ENCODE results near the gene RET. TPM values are rescaled to one million over a fixed set of nuclear protein-coding genes. Genes with fewer than 3 reads are reported as not detected.

The RET gene
- total RNA-seq, 6 experiments from 2014 or later: 0.53 to 10.2 (median 1.4) TPM

DNA sequence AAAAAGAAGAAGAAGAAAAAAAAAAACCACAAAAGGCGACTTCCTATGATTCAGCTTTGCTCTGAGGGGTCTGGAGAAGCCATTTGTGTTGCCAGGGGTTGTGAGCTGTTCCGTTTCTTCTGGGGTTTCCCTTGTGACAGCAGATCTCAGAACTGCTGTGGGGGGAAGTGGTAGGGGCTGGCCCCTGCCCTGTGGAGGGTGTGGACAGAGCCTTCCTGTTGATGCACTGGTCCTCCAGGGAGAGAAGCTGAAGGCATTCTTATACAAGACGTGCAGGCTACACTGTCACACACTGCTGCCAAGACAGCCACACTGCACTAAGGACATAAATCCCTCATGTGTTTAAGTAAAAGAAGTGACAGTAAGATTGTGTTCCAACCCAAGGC lies 44.1 kb downstream of the RET start:
- WGBS (ENCODE audit: insufficient coverage, low coverage, low lambda C conversion rate, missing lambda C conversion rate): 48% methylated on average over 2 of the region's 3 CpGs
- ATAC-seq: peak; percentile 56 to 71 (median 66)
- intact Hi-C loops (cut with DNase I): no loop called here

DNA sequence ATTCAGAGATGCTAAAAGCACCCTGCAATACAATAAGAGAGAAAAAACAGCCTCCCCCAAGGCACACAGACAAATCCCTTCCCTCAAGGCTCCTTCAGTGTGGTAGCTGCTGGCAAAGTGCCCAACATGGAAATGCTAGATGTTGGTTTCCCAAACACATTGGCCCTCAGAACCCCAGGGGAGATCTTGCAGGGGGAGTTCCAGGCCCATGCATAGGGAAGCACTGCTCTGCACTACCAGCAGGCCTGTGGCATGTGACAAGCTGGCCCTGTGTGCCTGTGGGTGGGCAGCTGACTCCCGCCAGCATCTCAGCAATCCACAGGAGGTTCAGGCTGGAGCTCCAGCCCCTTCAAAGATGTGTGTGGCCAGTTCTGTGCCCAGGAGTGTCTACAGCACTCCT lies 44.6 kb downstream of the RET start:
- TF ChIP-seq, protein P1, sequence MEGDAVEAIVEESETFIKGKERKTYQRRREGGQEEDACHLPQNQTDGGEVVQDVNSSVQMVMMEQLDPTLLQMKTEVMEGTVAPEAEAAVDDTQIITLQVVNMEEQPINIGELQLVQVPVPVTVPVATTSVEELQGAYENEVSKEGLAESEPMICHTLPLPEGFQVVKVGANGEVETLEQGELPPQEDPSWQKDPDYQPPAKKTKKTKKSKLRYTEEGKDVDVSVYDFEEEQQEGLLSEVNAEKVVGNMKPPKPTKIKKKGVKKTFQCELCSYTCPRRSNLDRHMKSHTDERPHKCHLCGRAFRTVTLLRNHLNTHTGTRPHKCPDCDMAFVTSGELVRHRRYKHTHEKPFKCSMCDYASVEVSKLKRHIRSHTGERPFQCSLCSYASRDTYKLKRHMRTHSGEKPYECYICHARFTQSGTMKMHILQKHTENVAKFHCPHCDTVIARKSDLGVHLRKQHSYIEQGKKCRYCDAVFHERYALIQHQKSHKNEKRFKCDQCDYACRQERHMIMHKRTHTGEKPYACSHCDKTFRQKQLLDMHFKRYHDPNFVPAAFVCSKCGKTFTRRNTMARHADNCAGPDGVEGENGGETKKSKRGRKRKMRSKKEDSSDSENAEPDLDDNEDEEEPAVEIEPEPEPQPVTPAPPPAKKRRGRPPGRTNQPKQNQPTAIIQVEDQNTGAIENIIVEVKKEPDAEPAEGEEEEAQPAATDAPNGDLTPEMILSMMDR (IDR thresholded peaks at IDR 0.05): no peak
- TF ChIP-seq POLR2A (IDR thresholded peaks at IDR 0.05): no peak
- Histone ChIP-seq H3K9me3 (no peaks in the 10 kb centered on the region), H3K4me3 (no peak overlapping the region), H3K36me3 (no peaks in the 10 kb centered on the region), H3K27ac (no peak overlapping the region), H3K4me1 (no peaks in the 10 kb centered on the region), H3K27me3 (no peaks in the 10 kb centered on the region)
- ATAC-seq (peak in 2 of 4 donors; percentile 8 to 35), DNase-seq (peak in 1 of 3 donors; percentile 37)
- no CpG with 5 or more reads among the region's 1 CpG for WGBS (ENCODE audit: insufficient coverage, low coverage, low lambda C conversion rate, missing lambda C conversion rate)
- intact Hi-C loops (cut with DNase I): no loop called here

More for the DNA sequence above, 44.1 kb downstream of the RET start:
- no peak overlapping the region for H3K4me3 ChIP-seq
- no peaks in the 10 kb centered on the region for H3K4me1 ChIP-seq
- H3K36me3 ChIP-seq: no peaks in the 10 kb centered on the region
- no peak overlapping the region for H3K27ac ChIP-seq
- TF ChIP-seq, protein P1 (IDR thresholded peaks at IDR 0.05): no peak
- TF ChIP-seq POLR2A (IDR thresholded peaks at IDR 0.05): peak; percentile 16
- DNase-seq: peak in 1 of 3 donors; percentile 40
- no peaks in the 10 kb centered on the region for H3K9me3 ChIP-seq
- H3K27me3 ChIP-seq: no peaks in the 10 kb centered on the region

DNA sequence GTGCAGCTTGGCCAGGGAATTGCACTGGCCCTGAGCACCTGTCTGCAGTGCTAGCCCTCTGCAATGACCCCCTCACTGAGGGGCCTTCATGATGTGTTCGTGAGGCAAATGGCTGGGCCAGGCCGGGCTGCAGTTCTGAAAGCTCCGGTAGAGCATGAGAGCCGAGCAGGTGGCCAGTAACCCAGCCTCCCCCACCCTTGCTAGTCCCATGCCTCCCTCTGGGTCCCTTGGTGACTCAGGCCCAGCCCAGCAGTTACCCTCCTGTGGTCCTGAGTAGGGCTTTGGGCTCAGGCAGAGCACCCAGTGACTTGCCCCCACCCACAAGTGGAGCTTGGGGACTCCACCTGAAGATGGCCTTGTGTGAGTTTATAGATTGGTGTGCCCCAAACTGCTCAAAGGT lies 45.2 kb downstream of the RET start:
- Histone ChIP-seq H3K9me3 (no peaks in the 10 kb centered on the region), H3K4me1 (no peaks in the 10 kb centered on the region), H3K27ac (no peak overlapping the region), H3K27me3 (no peaks in the 10 kb centered on the region), H3K4me3 (no peak overlapping the region), H3K36me3 (no peaks in the 10 kb centered on the region)
- ATAC-seq (no peak), DNase-seq (peak in 1 of 3 donors; percentile 32)
- 90% methylated on average over 2 of the region's 4 CpGs for WGBS (ENCODE audit: insufficient coverage, low coverage, low lambda C conversion rate, missing lambda C conversion rate)
- intact Hi-C loops (cut with DNase I): no loop called here
- no peak for TF ChIP-seq POLR2A (IDR thresholded peaks at IDR 0.05)
- TF ChIP-seq, protein P1 (IDR thresholded peaks at IDR 0.05): no peak

DNA sequence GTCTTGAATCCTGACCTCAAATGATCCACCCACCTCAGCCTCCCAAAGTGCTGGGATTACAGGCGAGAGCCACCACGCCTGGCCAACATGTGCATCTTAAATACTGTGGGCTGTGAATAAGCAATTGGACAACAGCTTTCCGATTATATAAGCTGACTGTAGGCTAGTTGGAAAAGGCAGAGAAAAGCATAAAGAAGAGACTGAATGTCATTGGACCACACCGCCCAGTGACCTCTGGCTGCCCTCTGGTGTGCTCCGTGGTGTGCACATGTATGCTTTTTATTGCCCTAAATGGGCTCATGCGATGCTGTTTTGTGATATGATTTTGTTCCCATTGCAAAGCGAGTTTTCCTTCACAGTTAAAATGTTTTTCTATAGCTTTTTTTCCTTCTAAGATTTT lies 46.0 kb downstream of the RET start:
- Histone ChIP-seq H3K4me1 (no peaks in the 10 kb centered on the region), H3K27ac (no peak overlapping the region), H3K27me3 (no peaks in the 10 kb centered on the region), H3K4me3 (no peak overlapping the region), H3K9me3 (no peaks in the 10 kb centered on the region), H3K36me3 (no peaks in the 10 kb centered on the region)
- intact Hi-C loops (cut with DNase I): no loop called here
- 84% methylated on average over 7 of the region's 7 CpGs for WGBS (ENCODE audit: insufficient coverage, low coverage, low lambda C conversion rate, missing lambda C conversion rate)
- no peak for DNase-seq
- no peak for ATAC-seq
- TF ChIP-seq POLR2A (IDR thresholded peaks at IDR 0.05): no peak
- TF ChIP-seq, protein P1 (IDR thresholded peaks at IDR 0.05): no peak

All from right lobe of liver (tissue), 6 donors.